ENCODE results near the gene AKT1. TPM values are rescaled to one million over a fixed set of nuclear protein-coding genes. Genes with fewer than 3 reads are reported as not detected.

Gene AKT1
- total RNA-seq, 1 donor from 2014 or later, result 143 TPM

- Mint-ChIP-seq H3K4me3 (no peak overlapping the region), H3K9me3 (peaks cover 6% of the 10 kb centered on the region), H3K27ac (no peak overlapping the region), H3K4me1 (peaks cover 5% of the 10 kb centered on the region), H3K27me3 (no peaks in the 10 kb centered on the region), H3K36me3 (ENCODE audit: low read depth) (peaks cover 4% of the 10 kb centered on the region)
- intact Hi-C loops (cut with micrococcal nuclease), result no loop called here
- no peak for DNase-seq
These were observed 11.3 kb upstream of the AKT1 start for GRCh38 chr14:104806625-104807465.

- Mint-ChIP-seq H3K27me3 (no peaks in the 10 kb centered on the region), H3K27ac (no peak overlapping the region), H3K4me3 (no peak overlapping the region), H3K9me3 (peaks cover 6% of the 10 kb centered on the region), H3K4me1 (peaks cover 10% of the 10 kb centered on the region), H3K36me3 (ENCODE audit: low read depth) (peaks cover 4% of the 10 kb centered on the region)
- intact Hi-C loops (cut with micrococcal nuclease), result no loop called here
- no peak for DNase-seq
These were observed 10.5 kb upstream of the AKT1 start for GRCh38 chr14:104805941-104806624.

DNA sequence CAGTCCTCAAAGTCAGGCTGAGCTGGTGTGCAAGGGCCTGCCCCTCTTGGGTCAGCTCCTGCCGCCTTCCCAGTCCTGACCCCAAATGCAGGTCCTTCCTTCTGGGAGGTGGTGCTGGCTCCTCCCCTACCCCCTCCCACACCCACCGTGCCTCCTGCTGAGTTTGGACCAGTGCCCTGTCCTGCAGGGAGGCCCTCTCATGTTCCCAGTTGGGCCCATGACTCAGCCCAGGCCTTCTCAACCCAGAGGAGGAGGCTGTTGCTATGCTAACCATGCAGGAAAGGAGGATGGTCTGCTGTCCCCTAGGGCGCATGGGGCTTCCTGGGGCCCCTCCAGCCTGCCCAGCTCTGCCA lies 9.8 kb upstream of the AKT1 start:
- peaks cover 4% of the 10 kb centered on the region for H3K36me3 Mint-ChIP-seq (ENCODE audit: low read depth)
- no peaks in the 10 kb centered on the region for H3K27me3 Mint-ChIP-seq
- intact Hi-C loops (cut with micrococcal nuclease), result no loop called here

DNA sequence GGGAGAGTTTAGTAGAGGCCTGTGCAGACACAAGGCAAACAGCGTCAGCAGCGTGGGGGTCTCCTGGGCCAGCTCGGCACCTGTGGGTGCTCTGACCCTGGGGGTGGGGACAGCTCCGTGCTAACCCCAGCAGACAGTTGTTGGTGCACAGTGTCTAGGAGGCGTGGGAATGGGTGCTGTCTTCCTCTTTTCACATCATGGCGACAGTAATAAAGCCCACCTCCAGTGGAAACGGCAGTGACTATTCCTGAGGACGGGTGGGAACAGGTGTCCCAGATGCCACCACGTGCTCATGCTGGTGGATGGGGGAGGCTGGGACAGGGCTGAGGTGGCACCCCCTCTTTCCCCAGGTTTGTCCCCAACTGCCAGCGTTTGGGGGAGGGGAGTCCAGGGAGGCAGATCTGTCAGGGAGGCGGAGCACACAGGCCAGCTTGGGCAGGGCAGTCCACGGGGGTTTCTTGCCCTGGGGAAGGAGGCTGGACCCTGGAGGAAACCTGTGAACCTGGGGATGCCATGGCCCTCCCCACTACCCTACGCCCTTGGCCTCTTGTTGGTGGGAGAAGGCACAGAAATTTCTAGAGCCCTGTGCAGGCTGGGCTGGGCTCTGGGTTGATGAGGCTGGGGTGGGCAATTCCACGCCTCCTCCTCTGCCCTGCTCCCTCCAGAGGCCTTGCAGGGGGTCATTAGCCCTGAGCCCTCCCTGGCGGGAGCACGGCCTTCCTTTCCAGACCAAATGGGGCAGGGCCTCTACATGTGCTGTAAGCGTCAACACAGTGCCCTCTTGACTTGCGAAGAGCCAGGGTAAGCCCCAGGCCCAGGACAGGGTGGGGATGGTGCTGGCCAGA lies 9.2 kb upstream of the AKT1 start:
- H3K4me3 Mint-ChIP-seq, result no peak overlapping the region
- no peaks in the 10 kb centered on the region for H3K27me3 Mint-ChIP-seq
- peaks cover 12% of the 10 kb centered on the region for H3K4me1 Mint-ChIP-seq
- H3K36me3 Mint-ChIP-seq (ENCODE audit: low read depth), result peaks cover 4% of the 10 kb centered on the region
- intact Hi-C loops (cut with micrococcal nuclease), result no loop called here
- peaks cover 6% of the 10 kb centered on the region for H3K9me3 Mint-ChIP-seq
- H3K27ac Mint-ChIP-seq, result no peak overlapping the region
- no peak for DNase-seq

More for the DNA sequence above, 9.8 kb upstream of the AKT1 start:
- H3K27ac Mint-ChIP-seq, result no peak overlapping the region
- peaks cover 6% of the 10 kb centered on the region for H3K9me3 Mint-ChIP-seq
- H3K4me3 Mint-ChIP-seq, result no peak overlapping the region
- no peak for DNase-seq
- H3K4me1 Mint-ChIP-seq, result peaks cover 10% of the 10 kb centered on the region

- Mint-ChIP-seq H3K27ac (no peak overlapping the region), H3K4me3 (no peak overlapping the region), H3K9me3 (peaks cover 6% of the 10 kb centered on the region), H3K27me3 (peaks cover 1% of the 10 kb centered on the region), H3K4me1 (peaks cover 17% of the 10 kb centered on the region), H3K36me3 (ENCODE audit: low read depth) (peaks cover 4% of the 10 kb centered on the region)
- no peak for DNase-seq
- intact Hi-C loops (cut with micrococcal nuclease), result no loop called here
These were observed 8.4 kb upstream of the AKT1 start for GRCh38 chr14:104803912-104804410.

DNA sequence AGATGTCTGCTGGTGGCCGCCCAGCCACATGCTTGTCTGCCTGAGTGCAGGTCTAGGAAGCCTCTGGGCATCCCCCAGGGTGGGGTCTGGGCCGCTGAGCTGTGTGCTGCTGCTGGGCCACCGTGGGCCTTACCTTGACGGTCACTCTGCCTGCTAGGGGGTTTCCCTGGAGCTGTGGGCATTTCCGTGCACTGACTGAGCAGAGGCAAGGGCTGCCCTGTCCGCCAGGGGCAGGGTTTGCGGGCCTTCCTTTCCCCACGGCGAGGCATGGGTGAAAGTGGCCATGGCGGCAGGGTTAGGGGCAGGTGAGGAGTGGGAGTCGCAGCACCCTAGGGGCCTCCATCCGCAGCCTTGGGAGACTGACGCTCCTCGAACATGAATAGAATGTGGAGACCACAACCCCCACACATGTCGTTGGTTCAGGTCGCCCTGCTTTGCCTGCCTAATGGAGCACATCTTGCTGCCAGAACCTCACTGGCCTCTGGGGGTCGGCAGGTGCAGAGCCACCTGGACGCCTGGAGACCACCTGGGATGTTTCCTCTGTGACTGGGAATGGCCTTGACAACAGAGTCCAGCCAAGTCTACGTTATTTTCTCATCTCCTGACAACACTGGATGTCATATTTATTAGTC lies 7.8 kb upstream of the AKT1 start:
- intact Hi-C loops (cut with micrococcal nuclease), result no loop called here
- H3K9me3 Mint-ChIP-seq, result peaks cover 6% of the 10 kb centered on the region
- H3K4me3 Mint-ChIP-seq, result no peak overlapping the region
- H3K36me3 Mint-ChIP-seq (ENCODE audit: low read depth), result peaks cover 4% of the 10 kb centered on the region
- DNase-seq, result no peak
- H3K27me3 Mint-ChIP-seq, result peaks cover 1% of the 10 kb centered on the region
- peaks cover 17% of the 10 kb centered on the region for H3K4me1 Mint-ChIP-seq
- H3K27ac Mint-ChIP-seq, result no peak overlapping the region

- Mint-ChIP-seq H3K4me1 (peaks cover 17% of the 10 kb centered on the region), H3K36me3 (ENCODE audit: low read depth) (peaks cover 4% of the 10 kb centered on the region), H3K27me3 (peaks cover 1% of the 10 kb centered on the region), H3K27ac (no peak overlapping the region), H3K4me3 (peak overlapping the region; percentile 61), H3K9me3 (peaks cover 6% of the 10 kb centered on the region)
- DNase-seq, result no peak
- intact Hi-C loops (cut with micrococcal nuclease), result no loop called here
These were observed 7.0 kb upstream of the AKT1 start for GRCh38 chr14:104802394-104803184.

GRCh38 chr14:104801520-104802393 lies 6.2 kb upstream of the AKT1 start:
- Mint-ChIP-seq H3K36me3 (ENCODE audit: low read depth) (peaks cover 3% of the 10 kb centered on the region), H3K9me3 (peaks cover 6% of the 10 kb centered on the region), H3K4me3 (peak overlapping the region; percentile 87), H3K27me3 (peaks cover 1% of the 10 kb centered on the region), H3K4me1 (peaks cover 17% of the 10 kb centered on the region), H3K27ac (peak overlapping the region; percentile 76)
- no peak for DNase-seq
- intact Hi-C loops (cut with micrococcal nuclease), result loop anchor here (2.0 kb wide), 2 partner anchors 25 to 33 kb away; no protein-coding TSS in a partner anchor

DNA sequence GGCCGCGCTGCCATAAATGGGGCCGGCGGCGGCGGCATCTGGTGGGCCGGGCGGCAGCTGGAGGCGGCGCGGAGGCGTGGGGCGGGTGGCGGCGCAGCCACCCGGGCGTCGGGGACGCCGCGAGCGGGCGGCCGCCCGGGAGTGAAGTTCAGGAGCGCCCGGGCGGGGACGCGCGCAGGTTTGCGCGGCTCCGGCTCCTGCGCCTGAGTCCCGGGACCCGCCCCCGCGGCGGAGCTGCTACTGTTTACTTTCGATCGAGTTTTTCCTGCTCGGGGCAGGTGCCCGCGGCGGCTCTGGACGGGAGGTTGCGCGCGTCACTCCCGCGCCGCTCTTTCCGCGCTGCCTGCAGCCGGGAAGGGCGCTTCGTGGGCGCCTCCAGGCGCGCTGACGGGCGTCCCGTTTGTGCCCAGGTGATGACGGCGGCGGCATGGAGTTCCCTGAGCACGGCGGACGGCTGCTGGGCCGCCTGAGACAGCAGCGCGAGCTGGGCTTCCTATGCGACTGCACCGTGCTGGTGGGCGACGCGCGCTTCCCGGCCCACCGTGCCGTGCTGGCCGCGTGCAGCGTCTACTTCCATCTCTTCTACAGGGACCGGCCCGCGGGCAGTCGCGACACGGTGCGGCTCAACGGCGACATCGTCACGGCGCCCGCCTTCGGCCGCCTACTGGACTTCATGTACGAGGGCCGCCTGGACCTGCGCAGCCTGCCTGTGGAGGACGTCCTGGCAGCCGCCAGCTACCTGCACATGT lies 5.4 kb upstream of the AKT1 start, which contains the start of gene ZBTB42:
Gene ZBTB42 (plus strand): TSS at position 331 of the 749 bp plus-strand sequence. CDS start 97 bp downstream, at position 428.
- H3K27me3 Mint-ChIP-seq, result peaks cover 1% of the 10 kb centered on the region
- peak within 1 kb of the TSS; percentile 87 for H3K4me3 Mint-ChIP-seq
- H3K27ac Mint-ChIP-seq, result peak within 1 kb of the TSS; percentile 76
- peak; percentile 94 for DNase-seq
- H3K4me1 Mint-ChIP-seq, result peaks cover 19% of the 10 kb centered on the region
- H3K9me3 Mint-ChIP-seq, result no peaks in the 10 kb centered on the region
- peaks cover 3% of the 10 kb centered on the region for H3K36me3 Mint-ChIP-seq (ENCODE audit: low read depth)
- intact Hi-C loops (cut with micrococcal nuclease), result loop anchor here (1.0 to 2.0 kb wide), 3 partner anchors 26 to 49 kb away; no protein-coding TSS in a partner anchor

- intact Hi-C loops (cut with micrococcal nuclease), result loop anchor here (1.0 to 2.0 kb wide), 3 partner anchors 27 to 48 kb away; no protein-coding TSS in a partner anchor
- DNase-seq, result peak; percentile 95
- Mint-ChIP-seq H3K4me1 (peaks cover 20% of the 10 kb centered on the region), H3K9me3 (no peaks in the 10 kb centered on the region), H3K27me3 (peaks cover 1% of the 10 kb centered on the region), H3K4me3 (peak overlapping the region; percentile 21), H3K36me3 (ENCODE audit: low read depth) (peaks cover 3% of the 10 kb centered on the region), H3K27ac (peak overlapping the region; percentile 78)
These were observed 4.6 kb upstream of the AKT1 start for GRCh38 chr14:104800015-104800770.
